Superior temporal gyrus (tissue), 1 donor: ENCODE data around the gene GLDN.

ENCODE experiments used
- DNase-seq: peaks from one replicate; pipeline ENCODE4 v3.0.0-alpha.2; 2016; ENCODE audit errors: extremely low spot score

GLDN gene

GRCh38 chr15:51356147-51356546 lies 14.7 kb downstream of the GLDN start:
- DNase-seq: no peak

DNA sequence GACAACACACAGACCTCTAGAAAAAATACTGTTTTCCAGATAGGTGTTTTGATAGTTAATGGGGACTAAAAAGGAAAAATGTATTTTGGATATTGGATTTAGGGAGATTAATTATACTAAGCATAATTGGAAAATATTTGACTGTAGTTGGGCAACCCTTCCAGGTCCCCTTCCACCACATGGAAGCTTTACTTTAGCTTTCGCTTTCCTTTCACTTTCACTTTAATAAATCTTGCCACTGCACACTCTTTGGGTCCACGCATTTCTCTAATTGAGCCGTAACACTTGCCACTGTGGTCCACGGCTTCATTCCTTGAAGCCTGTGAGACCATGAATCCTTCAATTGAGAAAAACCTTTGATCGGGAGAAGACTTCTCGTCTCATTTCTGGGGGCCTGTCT lies 15.5 kb downstream of the GLDN start:
- no peak for DNase-seq

DNA sequence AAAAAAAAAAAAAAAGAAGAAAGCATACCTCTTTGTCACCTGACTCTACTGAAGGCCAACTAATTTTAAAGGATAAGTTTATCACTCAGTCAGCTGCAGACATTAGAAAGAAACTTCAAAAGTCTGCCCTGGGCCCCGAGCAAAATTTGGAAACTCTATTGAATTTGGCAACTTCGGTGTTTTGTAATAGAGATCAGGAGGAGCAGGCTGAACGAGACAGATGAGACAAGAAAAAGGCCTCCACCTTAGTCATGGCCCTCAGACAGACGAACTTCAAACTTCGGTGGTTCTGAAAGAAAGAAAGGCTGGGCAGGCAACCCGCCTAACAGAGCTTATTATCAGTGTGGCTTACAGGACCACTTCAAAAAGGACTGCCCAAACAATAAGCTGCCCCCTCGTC lies 18.5 kb downstream of the GLDN start:
- DNase-seq: no peak

DNA sequence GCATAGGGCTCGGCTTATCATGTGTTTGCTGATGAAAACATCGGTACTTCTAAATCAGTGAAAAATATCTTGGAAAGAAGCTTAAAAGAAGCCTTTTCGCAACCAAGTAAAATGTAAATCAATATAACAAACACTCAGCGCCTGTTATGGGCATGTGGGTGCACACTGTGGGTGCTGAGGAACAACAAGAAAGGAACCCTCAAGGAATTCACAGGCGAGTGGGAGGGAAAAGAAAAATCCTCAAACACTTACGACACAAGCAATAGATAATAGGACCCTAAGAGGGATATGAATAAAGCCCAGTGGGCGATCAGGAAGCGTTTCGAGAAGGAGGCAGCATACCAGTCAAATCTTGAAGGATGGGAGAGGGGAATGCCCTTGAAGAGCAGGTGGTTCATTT lies 21.9 kb downstream of the GLDN start:
- no peak for DNase-seq

- DNase-seq: no peak
Observed at GRCh38 chr15:51365417-51365816, 24.0 kb downstream of the GLDN start.

- DNase-seq: no peak
Observed at GRCh38 chr15:51366071-51366470, 24.6 kb downstream of the GLDN start.

DNA sequence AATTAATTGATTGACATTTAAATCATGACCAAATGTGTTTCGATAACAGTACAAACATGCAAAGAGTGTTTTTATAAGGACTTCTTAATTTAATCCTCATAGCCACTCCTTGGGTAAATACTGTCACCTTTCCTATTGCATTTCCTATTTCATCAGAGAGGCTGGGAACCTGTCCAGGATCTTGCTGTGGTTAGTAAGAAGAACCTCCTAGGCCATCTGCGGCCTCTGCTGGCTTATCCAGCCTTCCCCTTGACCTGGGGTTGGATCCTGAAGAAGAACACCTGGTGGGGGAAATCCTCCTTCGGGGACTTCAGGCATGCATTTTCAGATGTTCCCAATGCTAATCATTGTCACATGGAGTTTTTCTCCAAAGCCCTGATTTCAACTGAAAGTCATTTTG lies 25.5 kb downstream of the GLDN start:
- no peak for DNase-seq

- no peak for DNase-seq
Observed at GRCh38 chr15:51367322-51367976, 26.0 kb downstream of the GLDN start.

GRCh38 chr15:51368307-51368706 lies 26.9 kb downstream of the GLDN start:
- no peak for DNase-seq

DNA sequence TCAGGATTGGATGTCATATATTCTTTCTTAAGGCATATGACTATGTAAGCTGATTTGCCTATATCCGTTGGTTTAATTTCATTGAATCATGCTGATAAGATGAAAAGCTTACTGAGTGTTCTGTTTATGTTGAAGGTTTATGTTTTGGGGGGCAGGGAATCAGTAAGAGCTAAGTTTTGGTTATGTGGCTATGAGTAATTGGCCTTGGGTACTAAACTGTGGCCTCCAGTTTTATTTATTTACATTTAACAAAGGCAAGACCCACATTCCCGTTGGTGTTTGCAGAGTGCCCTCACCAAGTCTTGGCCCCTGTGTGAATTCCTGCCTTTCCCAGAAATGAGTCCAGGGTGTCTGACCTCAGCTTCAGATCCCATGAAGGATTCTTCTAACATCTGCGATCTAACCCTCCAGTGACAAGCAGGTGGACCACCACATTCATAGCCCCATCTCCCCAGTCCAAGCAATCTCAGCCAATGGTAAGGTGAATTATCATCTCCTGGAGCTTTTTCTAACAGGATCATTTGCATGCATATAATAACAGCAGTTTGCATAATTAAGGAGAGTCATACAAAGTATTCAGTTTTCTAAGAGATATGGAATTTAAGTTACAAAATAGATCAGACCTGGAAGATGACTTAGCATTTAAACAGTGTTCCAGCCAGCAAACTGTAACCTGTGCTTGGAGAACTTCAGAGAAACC lies 27.4 kb downstream of the GLDN start:
- no peak for DNase-seq

DNA sequence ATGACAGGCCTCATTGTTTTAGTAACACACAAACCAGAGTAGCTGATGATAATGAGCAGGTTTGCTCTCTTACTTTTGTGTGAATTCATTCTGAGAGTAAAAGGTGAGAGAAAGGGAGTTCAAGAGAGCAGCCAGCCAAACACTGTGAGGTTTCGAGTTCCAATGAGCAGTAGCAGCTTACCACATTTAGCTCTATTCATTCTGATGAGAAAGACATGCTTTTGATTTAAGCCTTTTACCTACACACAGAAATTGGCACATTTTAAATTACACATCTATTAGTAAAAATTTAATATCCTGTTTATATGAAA lies 28.0 kb downstream of the GLDN start:
- DNase-seq: no peak

DNA sequence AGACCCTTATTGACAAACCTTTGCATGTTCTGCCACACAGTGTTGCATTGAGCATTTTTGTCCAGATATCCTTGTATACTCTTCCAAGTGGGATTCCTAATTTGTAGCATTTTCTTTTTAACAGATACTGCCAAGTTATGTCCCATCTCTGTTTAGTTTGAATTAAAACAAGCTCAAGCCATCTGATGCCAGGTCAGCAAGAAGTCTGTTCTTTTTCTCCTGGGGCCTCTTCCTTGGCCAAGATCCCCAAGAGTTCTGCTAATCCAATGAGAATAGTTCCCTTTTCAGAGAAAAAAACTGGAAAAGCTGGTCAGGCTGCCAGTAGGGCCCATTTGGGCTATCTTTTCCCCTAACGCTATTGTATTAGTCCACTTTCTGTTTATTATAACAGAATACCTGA lies 29.8 kb downstream of the GLDN start:
- DNase-seq: no peak

GRCh38 chr15:51374131-51374530 lies 32.7 kb downstream of the GLDN start:
- peak; percentile 74 for DNase-seq

- no peak for DNase-seq
Observed at GRCh38 chr15:51375966-51376640, 34.6 kb downstream of the GLDN start.

DNA sequence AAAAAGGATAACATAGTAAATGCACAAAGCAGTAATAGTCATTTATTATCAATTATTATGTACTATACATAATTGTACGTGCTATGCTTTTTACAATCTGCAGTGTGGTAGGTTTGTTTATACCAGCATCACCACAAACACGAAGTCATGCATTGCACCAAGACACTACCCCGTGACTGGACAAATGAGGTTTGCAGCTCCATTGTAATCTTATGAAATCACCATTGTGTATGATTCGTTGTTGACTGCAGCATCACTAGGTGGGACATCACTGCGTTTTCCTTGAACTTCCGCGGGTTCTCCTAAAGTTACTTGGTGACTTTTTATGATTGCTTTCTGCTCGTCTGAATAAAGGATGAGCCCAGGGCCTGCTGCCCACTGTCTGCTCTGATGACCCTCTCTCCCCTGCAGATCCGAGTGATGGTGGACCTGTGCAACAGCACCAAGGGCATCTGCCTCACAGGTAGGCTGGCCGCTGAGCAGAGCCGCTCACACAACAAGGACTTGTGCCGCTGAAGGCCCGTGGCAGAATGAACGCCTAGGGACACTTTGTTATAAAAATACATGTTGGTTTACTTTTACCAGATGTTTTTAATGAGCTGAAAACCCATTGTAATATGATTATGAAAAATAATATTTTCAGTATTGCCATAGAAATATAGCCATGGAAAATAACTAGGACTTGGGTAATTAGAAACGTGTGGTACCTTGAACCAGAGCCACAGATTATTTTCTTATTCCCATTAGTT lies 35.8 kb downstream of the GLDN start:
- peak; percentile 81 for DNase-seq

DNA sequence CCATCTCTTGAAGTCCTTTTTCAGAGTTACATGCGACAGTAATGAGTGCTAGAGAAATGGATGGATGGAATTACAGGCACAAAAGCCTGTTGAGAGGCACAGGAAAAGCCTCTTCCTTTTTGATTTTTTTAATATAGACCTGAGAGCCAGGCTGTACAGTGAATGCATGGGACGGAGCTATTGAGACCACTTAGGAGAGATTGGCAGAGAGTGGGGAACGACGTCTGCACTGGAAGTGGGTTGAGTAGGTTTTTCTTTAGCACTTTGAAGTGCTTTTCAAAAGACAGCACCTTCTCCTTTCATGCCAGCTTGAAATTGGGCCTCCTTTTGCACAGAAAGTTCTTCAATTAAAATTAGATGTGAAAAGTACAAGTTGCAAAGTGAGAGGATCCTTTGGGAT lies 37.0 kb downstream of the GLDN start:
- DNase-seq: no peak

DNA sequence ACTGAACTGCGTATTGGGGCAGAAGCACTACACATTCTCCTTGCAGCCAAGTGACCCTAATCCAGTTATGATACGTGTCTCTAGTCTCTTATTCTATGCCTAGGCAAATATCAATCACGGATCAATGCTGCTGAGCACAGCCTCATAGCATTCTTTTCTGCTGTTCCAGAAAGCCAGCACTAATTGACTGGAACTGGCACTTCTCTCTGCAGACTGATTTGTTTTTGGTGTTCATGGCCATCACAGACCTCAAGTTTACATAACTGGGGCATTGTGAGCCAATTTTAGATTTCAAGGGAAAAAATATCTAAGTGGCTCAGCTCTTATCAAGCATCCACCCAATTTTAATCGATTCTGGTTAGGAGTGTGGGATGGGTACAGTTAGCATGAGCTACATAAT lies 37.9 kb downstream of the GLDN start:
- peak; percentile 75 for DNase-seq

DNA sequence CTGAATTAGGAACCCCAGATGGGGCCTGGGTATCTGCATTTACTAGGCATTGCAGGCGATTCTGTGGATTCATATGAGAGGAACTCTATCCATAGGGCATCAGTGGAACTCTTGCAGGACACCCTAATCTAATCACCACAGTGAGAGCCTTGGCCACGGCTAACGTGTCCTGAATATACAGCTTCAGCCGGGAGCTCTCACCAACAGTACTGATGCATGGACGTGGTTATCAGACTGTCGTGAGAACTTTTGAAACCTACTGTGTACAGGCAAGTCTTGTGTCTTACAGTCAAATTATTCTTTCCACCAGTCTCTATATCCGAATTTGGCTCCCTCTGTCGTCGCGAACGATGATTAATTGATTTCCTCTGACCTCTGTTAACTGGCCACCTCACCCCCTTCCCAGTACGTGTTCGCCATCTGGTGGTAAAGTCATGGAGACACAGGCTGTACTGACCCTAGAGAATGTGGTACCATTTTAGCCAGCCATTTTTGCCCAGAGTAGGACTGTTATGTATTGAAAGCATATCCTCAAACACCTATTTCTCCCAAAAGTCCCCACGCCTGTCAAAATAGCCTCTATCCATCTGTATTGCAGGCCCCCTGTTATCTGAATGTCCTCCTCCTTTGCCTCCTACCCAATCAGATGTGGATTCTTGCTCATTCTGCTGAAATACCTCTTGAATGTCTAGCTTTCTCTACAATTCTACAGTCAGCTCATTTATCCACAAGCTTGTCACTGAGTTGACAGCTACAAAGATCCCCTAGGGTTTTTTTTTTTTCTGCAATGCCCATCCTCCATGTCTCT lies 39.7 kb downstream of the GLDN start:
- DNase-seq: peak; percentile 94

- peak; percentile 80 for DNase-seq
Observed at GRCh38 chr15:51382787-51383186, 41.3 kb downstream of the GLDN start.

- no peak for DNase-seq
Observed at GRCh38 chr15:51386029-51386428, 44.6 kb downstream of the GLDN start.

- DNase-seq: no peak
Observed at GRCh38 chr15:51386486-51386885, 45.0 kb downstream of the GLDN start.
